HCT116 (cell line): ENCODE data around the gene SCPEP1. TPM values are rescaled to one million over a fixed set of nuclear protein-coding genes. Genes with fewer than 3 reads are reported as not detected.

Experiments
- ATAC-seq: fragments of 200-7000 bp; cut with Tn5 transposase; 2 replicates; pipeline ENCODE4 v1.9.1; 2020; ENCODE audit warnings: mild to moderate bottlenecking, moderate library complexity
- BruUV-seq: library from RNA; stranded (reverse); fragments of 400-500 nt; replicated peaks from 2 replicates; lab custom pipeline; 2021; lab: Mats Ljungman, UMichigan
- CTCF ChIA-PET: fragments of 300-600 bp; sonication (Branson Sonifier 250); formaldehyde crosslinking; loops from one replicate; lab custom pipeline; 2021; ENCODE audit warnings: antibody characterized with exemption; lab: Charles Lee
- POLR2A ChIA-PET: fragments of 300-600, 350-600 bp; sonication (Branson Sonifier 250); formaldehyde crosslinking; loops from one replicate; lab custom pipeline; 2021; ENCODE audit warnings: antibody characterized with exemption; lab: Charles Lee
- RAD21 ChIA-PET, 2 experiments: fragments of 300-600 bp; sonication (Branson Sonifier 250); formaldehyde crosslinking; loops; one replicate each; lab custom pipeline; 2023; ENCODE audit warnings: low total read pairs in 2 of 2; ENCODE audit not compliant: uncharacterized antibody in 2 of 2, unreplicated experiment in 2 of 2, low non-redundant PET in 1 of 2; lab: Charles Lee
- DNase-seq: peaks from one replicate; pipeline ENCODE4 v3.0.0-alpha.2; 2010; ENCODE audit warnings: low read depth, low spot score
- H2AFZ ChIP-seq: fragments of 200-600 bp; shearing (Covaris generic), sonication (generic); 2 replicates; pipeline ENCODE4 v1.6.1; 2017; ENCODE audit warnings: low read depth, mixed run types, mixed read lengths, antibody characterized with exemption, low read length; ENCODE audit not compliant: poor library complexity, severe bottlenecking
- H3K27ac ChIP-seq: 2 replicates; pipeline ENCODE4 v1.5.1; 2012; ENCODE audit warnings: low read depth, low read length
- H3K27me3 ChIP-seq: fragments of 200-600 bp; sonication (generic); 2 replicates; pipeline ENCODE4 v1.6.1; 2016; ENCODE audit warnings: mixed run types, low read length, mixed read lengths; ENCODE audit not compliant: insufficient read depth
- H3K36me3 ChIP-seq, 2 experiments: fragments of 200-500 bp in 1 of 2; fragments of 200-600 bp in 1 of 2; sonication (Bioruptor generic) in 1 of 2; sonication (generic) in 1 of 2; 2 replicates each; pipeline versions ENCODE4 v1.5.1 to v1.6.1; 2014 to 2016; ENCODE audit warnings: low read length in 2 of 2, inconsistent platforms in 1 of 2, mixed read lengths in 1 of 2, mixed run types in 1 of 2; ENCODE audit not compliant: insufficient read depth in 2 of 2, control insufficient read depth in 1 of 2
- H3K4me1 ChIP-seq, 2 experiments: fragments of 200-600 bp in 1 of 2; sonication (generic) in 1 of 2; 2 replicates each; pipeline versions ENCODE4 v1.5.1 to v1.6.1; 2012 to 2017; ENCODE audit warnings: low read length in 2 of 2, inconsistent platforms in 1 of 2, mild to moderate bottlenecking in 1 of 2, mixed read lengths in 1 of 2, mixed run types in 1 of 2, moderate library complexity in 1 of 2; ENCODE audit not compliant: insufficient read depth in 2 of 2, control insufficient read depth in 1 of 2
- H3K4me2 ChIP-seq: fragments of 200-600 bp; sonication (generic); 2 replicates; pipeline ENCODE4 v1.6.1; 2017; ENCODE audit warnings: mixed run types, low read length, mixed read lengths
- H3K4me3 ChIP-seq, 2 experiments: fragments of 200-600 bp in 1 of 2; sonication (generic) in 1 of 2; replicated peaks in 1 of 2; 2 replicates each; pipeline ENCODE4 v1.5.1; 2011 to 2016; ENCODE audit warnings: low read length in 2 of 2, control low read depth in 1 of 2, low read depth in 1 of 2, mild to moderate bottlenecking in 1 of 2, mixed read lengths in 1 of 2, mixed run types in 1 of 2
- H3K79me2 ChIP-seq: fragments of 200-600 bp; sonication (generic); 2 replicates; pipeline ENCODE4 v1.6.1; 2017; ENCODE audit warnings: mild to moderate bottlenecking, mixed run types, low read length, moderate library complexity, mixed read lengths; ENCODE audit not compliant: insufficient read depth
- H3K9ac ChIP-seq: fragments of 200-600 bp; sonication (generic); 2 replicates; pipeline ENCODE4 v1.6.1; 2016; ENCODE audit warnings: low read length, mixed read lengths
- H3K9me2 ChIP-seq: fragments of 200-600 bp; sonication (generic), shearing (Covaris generic); 2 replicates; pipeline ENCODE4 v1.6.1; 2017; ENCODE audit warnings: mixed run types, mild to moderate bottlenecking, moderate library complexity; ENCODE audit not compliant: insufficient read depth
- H3K9me3 ChIP-seq, 2 experiments: fragments of 200-500 bp in 1 of 2; fragments of 200-600 bp in 1 of 2; sonication (Bioruptor generic) in 1 of 2; sonication (generic) in 1 of 2; 2 replicates each; pipeline ENCODE4 v1.6.1; 2014 to 2017; ENCODE audit warnings: low read length in 2 of 2, mixed read lengths in 2 of 2, inconsistent platforms in 1 of 2, low read depth in 1 of 2, mild to moderate bottlenecking in 1 of 2, mixed run types in 1 of 2, moderate library complexity in 1 of 2; ENCODE audit not compliant: control insufficient read depth in 1 of 2, insufficient read depth in 1 of 2
- H4K20me1 ChIP-seq: fragments of 200-600 bp; sonication (generic), shearing (Covaris generic); 2 replicates; pipeline ENCODE4 v1.6.1; 2017; ENCODE audit warnings: mixed run types, mild to moderate bottlenecking, moderate library complexity; ENCODE audit not compliant: insufficient read depth
- CBX3 ChIP-seq: IDR thresholded peaks from 2 replicates; pipeline ENCODE4 v1.6.1; 2012; ENCODE audit warnings: low read depth
- ELF1 ChIP-seq: IDR thresholded peaks from 2 replicates; pipeline ENCODE4 v1.6.1; 2012; ENCODE audit warnings: low read depth, borderline replicate concordance
- EZH2 ChIP-seq: fragments of 200-600 bp; sonication (generic); IDR thresholded peaks from 2 replicates; pipeline ENCODE4 v1.6.1; 2017; ENCODE audit warnings: antibody characterized with exemption, mixed run types
- FOSL1 ChIP-seq: IDR thresholded peaks from 2 replicates; pipeline ENCODE4 v1.6.1; 2012; ENCODE audit warnings: low read depth
- JUND ChIP-seq: IDR thresholded peaks from 2 replicates; pipeline ENCODE4 v1.6.1; 2012
- POLR2A ChIP-seq: IDR thresholded peaks from 2 replicates; pipeline ENCODE4 v1.7.0; 2011; ENCODE audit warnings: borderline replicate concordance; ENCODE audit not compliant: insufficient read depth, insufficient read length; ENCODE audit errors: extremely low read depth
- POLR2AphosphoS5 ChIP-seq: IDR thresholded peaks from 2 replicates; pipeline ENCODE4 v1.6.1; 2011; ENCODE audit warnings: mild to moderate bottlenecking, low read depth, low read length, moderate library complexity
- RAD21 ChIP-seq: IDR thresholded peaks from 2 replicates; pipeline ENCODE4 v1.6.1; 2012; ENCODE audit warnings: low read depth, mild to moderate bottlenecking
- TCF7L2 ChIP-seq: IDR thresholded peaks from 2 replicates; pipeline ENCODE4 v1.7.0; 2011; ENCODE audit warnings: borderline replicate concordance, inconsistent platforms; ENCODE audit not compliant: insufficient read depth, insufficient read length; ENCODE audit errors: extremely low read depth
- YY1 ChIP-seq: IDR thresholded peaks from 2 replicates; pipeline ENCODE4 v1.6.1; 2011; ENCODE audit warnings: low read length, low read depth, moderate library complexity, mild to moderate bottlenecking; ENCODE audit not compliant: insufficient replicate concordance; ENCODE audit errors: extremely low read depth
- ZFX ChIP-seq: fragments of 450-650 bp; IDR thresholded peaks from 2 replicates; pipeline ENCODE4 v1.6.1; 2017
- intact Hi-C: fragments of 100-400 bp; cut with micrococcal nuclease; formaldehyde crosslinking; loops from 2 replicates; pipeline ENCODE4 v1.10.0; 2022
- total RNA-seq: library from RNA; stranded (reverse); gene quantifications from one replicate; pipeline ENCODE4 v1.2.1, GENCODE V29; 2021; ENCODE audit not compliant: unreplicated experiment
- TF ChIP-seq, protein P1 (sequence below): IDR thresholded peaks from 2 replicates; pipeline ENCODE4 v1.6.1; 2011; ENCODE audit warnings: mild to moderate bottlenecking, low read length, moderate library complexity; ENCODE audit not compliant: insufficient replicate concordance; ENCODE audit errors: extremely low read depth

Gene SCPEP1
- total RNA-seq, 1 experiment from 2014 or later: 28.3 TPM

DNA sequence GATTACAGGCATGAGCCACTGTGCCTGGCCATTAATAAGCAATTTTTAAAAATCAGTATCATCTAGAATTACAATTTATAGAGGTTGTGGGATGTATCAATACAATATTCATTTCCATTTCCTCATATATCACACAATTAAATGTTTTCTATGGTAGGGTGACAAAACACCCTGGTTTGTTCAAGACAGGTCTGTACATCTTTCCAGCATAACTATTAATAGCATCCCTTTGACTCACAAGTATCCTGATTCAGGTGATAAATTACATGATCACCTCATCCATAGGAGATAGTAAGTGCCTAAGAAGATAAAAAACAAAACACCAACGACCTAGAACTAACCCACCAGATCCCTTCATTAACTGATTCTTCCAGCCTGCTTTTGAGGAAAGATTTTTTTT, 30.2 kb upstream of the SCPEP1 start:
- peaks cover 47 to 53% of the 10 kb centered on the region in 2 experiments for H3K36me3 ChIP-seq
- no peak for ATAC-seq
- no peak for DNase-seq
- no peaks in the 10 kb centered on the region for H3K9me2 ChIP-seq
- no TSS peak for BruUV-seq
- no peaks in the 10 kb centered on the region for H3K9me3 ChIP-seq
- no peak overlapping the region for H3K27ac ChIP-seq
- peaks cover 45% of the 10 kb centered on the region for H3K79me2 ChIP-seq
- intact Hi-C loops: no loop called here
- no peak overlapping the region for H2AFZ ChIP-seq
- H3K4me1 ChIP-seq: no peaks in the 10 kb centered on the region
- no peak overlapping the region for H3K9ac ChIP-seq
- TF ChIP-seq ZFX (no peak), ELF1 (no peak), RAD21 (no peak), JUND (no peak), YY1 (no peak), CBX3 (no peak), FOSL1 (no peak), POLR2AphosphoS5 (no peak), EZH2 (no peak), POLR2A (no peak), TCF7L2 (no peak)
- TF ChIP-seq, protein P1, sequence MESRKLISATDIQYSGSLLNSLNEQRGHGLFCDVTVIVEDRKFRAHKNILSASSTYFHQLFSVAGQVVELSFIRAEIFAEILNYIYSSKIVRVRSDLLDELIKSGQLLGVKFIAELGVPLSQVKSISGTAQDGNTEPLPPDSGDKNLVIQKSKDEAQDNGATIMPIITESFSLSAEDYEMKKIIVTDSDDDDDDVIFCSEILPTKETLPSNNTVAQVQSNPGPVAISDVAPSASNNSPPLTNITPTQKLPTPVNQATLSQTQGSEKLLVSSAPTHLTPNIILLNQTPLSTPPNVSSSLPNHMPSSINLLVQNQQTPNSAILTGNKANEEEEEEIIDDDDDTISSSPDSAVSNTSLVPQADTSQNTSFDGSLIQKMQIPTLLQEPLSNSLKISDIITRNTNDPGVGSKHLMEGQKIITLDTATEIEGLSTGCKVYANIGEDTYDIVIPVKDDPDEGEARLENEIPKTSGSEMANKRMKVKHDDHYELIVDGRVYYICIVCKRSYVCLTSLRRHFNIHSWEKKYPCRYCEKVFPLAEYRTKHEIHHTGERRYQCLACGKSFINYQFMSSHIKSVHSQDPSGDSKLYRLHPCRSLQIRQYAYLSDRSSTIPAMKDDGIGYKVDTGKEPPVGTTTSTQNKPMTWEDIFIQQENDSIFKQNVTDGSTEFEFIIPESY: no peak
- POLR2A ChIA-PET: no interaction called here
- CTCF ChIA-PET: no interaction called here
- H3K27me3 ChIP-seq: no peaks in the 10 kb centered on the region
- no peak overlapping the region for H3K4me2 ChIP-seq
- RAD21 ChIA-PET: no interaction called here
- H3K4me3 ChIP-seq: no peak overlapping the region
- no peaks in the 10 kb centered on the region for H4K20me1 ChIP-seq
